ENCODE data around the gene FHIP1B. TPM values are rescaled to one million over a fixed set of nuclear protein-coding genes. Genes with fewer than 3 reads are reported as not detected.

Gene FHIP1B
- total and polyA plus RNA-seq, 4 experiments from 2014 or later = 12.0 to 50.8 (median 32.7) TPM

- Histone ChIP-seq H3K27me3 (ENCODE audit: insufficient read depth, low read length) (no peaks in the 10 kb centered on the region), H3K27ac (ENCODE audit: low read depth, low read length) (no peak overlapping the region), H3K4me1 (ENCODE audit: insufficient read depth, low read length) (no peaks in the 10 kb centered on the region), H3K4me3 (ENCODE audit: low read length in 2 of 2) (no peak overlapping the region), H3K36me3 (ENCODE audit: insufficient read depth, low read length) (no peaks in the 10 kb centered on the region), H3K9me3 (ENCODE audit: control insufficient read depth in 1 of 2, low read length in 2 of 2) (no peaks in the 10 kb centered on the region)
- Mint-ChIP-seq H3K27ac (no peak overlapping the region), H3K4me3 (no peak overlapping the region), H3K27me3 (no peaks in the 10 kb centered on the region), H3K36me3 (no peaks in the 10 kb centered on the region), H3K9me3 (peaks cover 0 to 2% (median 0%) of the 10 kb centered on the region in 8 donors), H3K4me1 (peaks cover 0 to 6% (median 3%) of the 10 kb centered on the region in 4 donors)
- CTCF ChIA-PET (ENCODE audit: partially characterized antibody) = no interaction called here
- intact Hi-C loops (cut with micrococcal nuclease) = no loop called here
- POLR2A ChIA-PET (ENCODE audit: partially characterized antibody) = no interaction called here
- no peak for DNase-seq
Measured at GRCh38 chr11:6194065-6194581, 40.3 kb downstream of the FHIP1B start.

DNA sequence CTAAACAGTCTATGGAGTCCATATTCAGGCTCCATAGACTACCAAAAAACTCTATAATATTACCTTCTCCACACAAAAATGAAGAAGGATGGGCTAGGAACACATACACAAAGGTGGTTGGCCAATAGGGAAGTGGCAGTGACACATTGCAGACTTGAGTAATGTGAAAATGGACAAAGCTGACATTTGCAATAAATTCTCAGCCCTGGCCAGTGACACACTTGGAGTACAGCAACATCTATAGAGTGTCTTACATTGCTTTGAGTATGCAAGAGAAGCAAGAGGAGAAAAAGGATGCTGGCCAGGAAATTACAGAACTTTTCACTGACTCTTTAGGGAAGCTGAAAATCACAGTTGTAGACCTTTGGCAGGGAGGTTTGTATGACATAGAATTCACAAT lies 42.7 kb downstream of the FHIP1B start:
- no peaks in the 10 kb centered on the region for H3K9me3 ChIP-seq (ENCODE audit: control insufficient read depth in 1 of 2, low read length in 2 of 2)
- no peak overlapping the region for H3K27ac ChIP-seq (ENCODE audit: low read depth, low read length)
- Mint-ChIP-seq H3K4me1 (peaks cover 0 to 6% (median 3%) of the 10 kb centered on the region in 4 donors), H3K27ac (no peak overlapping the region), H3K4me3 (no peak overlapping the region), H3K27me3 (no peaks in the 10 kb centered on the region), H3K9me3 (peaks cover 0 to 2% (median 0%) of the 10 kb centered on the region in 8 donors), H3K36me3 (no peaks in the 10 kb centered on the region)
- H3K27me3 ChIP-seq (ENCODE audit: insufficient read depth, low read length) = no peaks in the 10 kb centered on the region
- ChIA-PET CTCF (ENCODE audit: partially characterized antibody) (no interaction called here), POLR2A (ENCODE audit: partially characterized antibody) (no interaction called here)
- intact Hi-C loops (cut with micrococcal nuclease) = no loop called here
- DNase-seq = no peak
- H3K4me3 ChIP-seq (ENCODE audit: low read length in 2 of 2) = no peak overlapping the region
- no peaks in the 10 kb centered on the region for H3K4me1 ChIP-seq (ENCODE audit: insufficient read depth, low read length)
- no peaks in the 10 kb centered on the region for H3K36me3 ChIP-seq (ENCODE audit: insufficient read depth, low read length)

DNA sequence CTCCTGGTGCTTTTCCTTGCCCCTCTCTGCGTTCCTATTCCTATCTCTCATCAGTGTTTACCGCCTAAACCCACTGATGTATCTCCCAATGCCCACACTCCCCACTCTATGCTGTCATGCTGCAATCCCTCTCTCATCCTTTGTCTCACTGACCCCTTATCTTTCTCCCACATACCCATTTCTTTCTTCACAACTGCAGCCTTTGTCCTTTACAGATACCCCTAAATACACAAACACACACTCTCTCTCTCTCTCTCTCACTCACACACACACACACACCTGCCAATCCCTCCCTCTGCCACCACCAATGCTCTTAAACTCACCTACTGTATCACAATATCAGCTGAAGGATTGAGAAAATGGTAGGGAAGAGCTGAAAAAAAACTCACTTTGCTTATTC lies 59.0 kb downstream of the FHIP1B start:
- no peak for DNase-seq
- no peaks in the 10 kb centered on the region for H3K27me3 ChIP-seq (ENCODE audit: insufficient read depth, low read length)
- H3K4me3 ChIP-seq (ENCODE audit: low read length in 2 of 2) = no peak overlapping the region
- no peaks in the 10 kb centered on the region for H3K9me3 ChIP-seq (ENCODE audit: control insufficient read depth in 1 of 2, low read length in 2 of 2)
- ChIA-PET CTCF (ENCODE audit: partially characterized antibody) (no interaction called here), POLR2A (ENCODE audit: partially characterized antibody) (no interaction called here)
- Mint-ChIP-seq H3K27me3 (peaks cover under 1 to 1% of the 10 kb centered on the region in 2 donors), H3K4me1 (peaks cover 0 to 18% (median 4%) of the 10 kb centered on the region in 4 donors), H3K9me3 (peaks cover 0 to 13% (median 6%) of the 10 kb centered on the region in 8 donors), H3K4me3 (no peak overlapping the region), H3K27ac (no peak overlapping the region), H3K36me3 (peaks cover 0 to 3% of the 10 kb centered on the region in 2 donors)
- no peaks in the 10 kb centered on the region for H3K36me3 ChIP-seq (ENCODE audit: insufficient read depth, low read length)
- H3K4me1 ChIP-seq (ENCODE audit: insufficient read depth, low read length) = peaks cover 3% of the 10 kb centered on the region
- intact Hi-C loops (cut with micrococcal nuclease) = no loop called here
- H3K27ac ChIP-seq (ENCODE audit: low read depth, low read length) = no peak overlapping the region

DNA sequence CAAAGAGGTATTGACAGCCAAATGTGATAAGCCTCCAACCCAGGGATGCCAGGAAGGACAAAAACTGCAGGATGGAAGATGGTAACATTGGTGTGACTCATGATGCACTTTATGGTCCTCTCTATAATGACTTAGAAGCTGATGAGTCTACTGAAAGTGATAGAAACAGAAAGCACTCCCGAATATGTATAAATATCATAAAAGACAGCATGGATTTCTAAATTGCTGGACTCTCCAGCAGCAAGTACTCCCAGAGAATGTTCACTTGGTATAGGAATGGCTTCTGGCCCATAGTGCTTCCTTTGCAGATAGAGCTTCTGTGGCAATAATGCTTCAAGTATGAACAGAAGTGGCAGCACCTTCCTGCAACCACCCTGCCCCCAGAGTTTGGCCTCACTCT lies 64.2 kb downstream of the FHIP1B start, which contains the start of gene OR52B2:
Gene OR52B2 (minus strand): TSS at position 101 of the 400 bp plus-strand sequence. CDS start 0 bp downstream, at position 101.
- Mint-ChIP-seq H3K9me3 (peaks cover 0 to 5% (median 2%) of the 10 kb centered on the region in 8 donors), H3K27me3 (peaks cover 9 to 11% of the 10 kb centered on the region in 2 donors), H3K36me3 (no peaks in the 10 kb centered on the region), H3K27ac (no peak within 1 kb of the TSS), H3K4me1 (no peaks in the 10 kb centered on the region), H3K4me3 (no peak within 1 kb of the TSS)
- CTCF ChIA-PET (ENCODE audit: partially characterized antibody) = no interaction called here
- DNase-seq = no peak
- Histone ChIP-seq H3K36me3 (ENCODE audit: insufficient read depth, low read length) (no peaks in the 10 kb centered on the region), H3K4me1 (ENCODE audit: insufficient read depth, low read length) (no peaks in the 10 kb centered on the region), H3K27me3 (ENCODE audit: insufficient read depth, low read length) (no peaks in the 10 kb centered on the region), H3K9me3 (ENCODE audit: control insufficient read depth in 1 of 2, low read length in 2 of 2) (no peaks in the 10 kb centered on the region), H3K27ac (ENCODE audit: low read depth, low read length) (no peak within 1 kb of the TSS), H3K4me3 (ENCODE audit: low read length in 2 of 2) (no peak within 1 kb of the TSS)
- intact Hi-C loops (cut with micrococcal nuclease) = no loop called here
- POLR2A ChIA-PET (ENCODE audit: partially characterized antibody) = no interaction called here

Other genes with a start within 250 kb of the FHIP1B start
- not detected for gene OR52L1, start 247.7 kb downstream of the FHIP1B start, total RNA-seq
- gene OR52L1, start 247.7 kb downstream of the FHIP1B start, polyA plus RNA-seq = not detected
- gene OR56A4, start 227.7 kb downstream of the FHIP1B start, total RNA-seq = not detected
- not detected for gene OR56A4, start 227.7 kb downstream of the FHIP1B start, polyA plus RNA-seq
- not detected for gene OR56A1, start 203.9 kb downstream of the FHIP1B start, total RNA-seq
- not detected for gene OR56A1, start 203.9 kb downstream of the FHIP1B start, polyA plus RNA-seq
- not detected for gene OR56B4, start 127.0 kb downstream of the FHIP1B start, total RNA-seq
- not detected for gene OR56B4, start 127.0 kb downstream of the FHIP1B start, polyA plus RNA-seq
- gene OR52B2, start 64.3 kb downstream of the FHIP1B start, total RNA-seq = not detected
- gene OR52B2, start 64.3 kb downstream of the FHIP1B start, polyA plus RNA-seq = not detected
- gene OR52W1, start 35.4 kb downstream of the FHIP1B start, total RNA-seq = not detected
- gene OR52W1, start 35.4 kb downstream of the FHIP1B start, polyA plus RNA-seq = not detected
- gene C11orf42, start 29.1 kb downstream of the FHIP1B start, total RNA-seq = not detected
- gene C11orf42, start 29.1 kb downstream of the FHIP1B start, polyA plus RNA-seq = not detected
- under 1 TPM; 0.58 to 0.61 TPM for gene CNGA4, start 4.5 kb upstream of the FHIP1B start, total RNA-seq
- not detected for gene CNGA4, start 4.5 kb upstream of the FHIP1B start, polyA plus RNA-seq
- not detected for gene CCKBR, start 25.2 kb upstream of the FHIP1B start, total RNA-seq
- not detected for gene CCKBR, start 25.2 kb upstream of the FHIP1B start, polyA plus RNA-seq
- gene CAVIN3, start 85.9 kb upstream of the FHIP1B start, total RNA-seq = under 1 TPM in 1 of 2 experiments, not detected in 1; 0.36 TPM
- under 1 TPM in 1 of 2 donors, not detected in 1; 0.70 TPM for gene CAVIN3, start 85.9 kb upstream of the FHIP1B start, polyA plus RNA-seq
- 10 to 100 TPM; 39.3 to 43.6 TPM for gene SMPD1, start 155.8 kb upstream of the FHIP1B start, total RNA-seq
- gene SMPD1, start 155.8 kb upstream of the FHIP1B start, polyA plus RNA-seq = 10 to 100 TPM in 1 of 2 donors, 1 to 10 TPM in 1; 9.2 to 12.1 TPM
- gene APBB1, start 184.5 kb upstream of the FHIP1B start, total RNA-seq = 10 to 100 TPM; 93.2 to 93.5 TPM
- 100 to 1,000 TPM in 1 of 2 donors, 10 to 100 TPM in 1; 84.7 to 107 TPM for gene APBB1, start 184.5 kb upstream of the FHIP1B start, polyA plus RNA-seq
- 1 to 10 TPM in 1 of 2 experiments, under 1 TPM in 1; 0.83 to 1.3 TPM for gene HPX, start 206.4 kb upstream of the FHIP1B start, total RNA-seq
- gene HPX, start 206.4 kb upstream of the FHIP1B start, polyA plus RNA-seq = not detected
- 10 to 100 TPM; 22.9 to 23.1 TPM for gene TRIM3, start 239.3 kb upstream of the FHIP1B start, total RNA-seq
- gene TRIM3, start 239.3 kb upstream of the FHIP1B start, polyA plus RNA-seq = 1 to 10 TPM; 1.2 to 3.5 TPM
- gene ARFIP2, start 246.7 kb upstream of the FHIP1B start, total RNA-seq = 10 to 100 TPM; 53.9 to 56.9 TPM
- 10 to 100 TPM; 34.1 to 35.8 TPM for gene ARFIP2, start 246.7 kb upstream of the FHIP1B start, polyA plus RNA-seq
- 10 to 100 TPM; 54.7 to 60.3 TPM for gene TIMM10B, start 246.9 kb upstream of the FHIP1B start, total RNA-seq
- 10 to 100 TPM; 29.9 to 32.4 TPM for gene TIMM10B, start 246.9 kb upstream of the FHIP1B start, polyA plus RNA-seq

Data from CD4-positive, alpha-beta memory T cell (primary cell).